GM18870 (cell line): ENCODE results near the gene DNAJC17.

Source experiments
- ATAC-seq: cut with Tn5 transposase; IDR thresholded peaks from one replicate; pipeline ENCODE4 v1.9.1; 2021; ENCODE audit warnings: moderate library complexity; ENCODE audit not compliant: unreplicated experiment

DNAJC17 gene

DNA sequence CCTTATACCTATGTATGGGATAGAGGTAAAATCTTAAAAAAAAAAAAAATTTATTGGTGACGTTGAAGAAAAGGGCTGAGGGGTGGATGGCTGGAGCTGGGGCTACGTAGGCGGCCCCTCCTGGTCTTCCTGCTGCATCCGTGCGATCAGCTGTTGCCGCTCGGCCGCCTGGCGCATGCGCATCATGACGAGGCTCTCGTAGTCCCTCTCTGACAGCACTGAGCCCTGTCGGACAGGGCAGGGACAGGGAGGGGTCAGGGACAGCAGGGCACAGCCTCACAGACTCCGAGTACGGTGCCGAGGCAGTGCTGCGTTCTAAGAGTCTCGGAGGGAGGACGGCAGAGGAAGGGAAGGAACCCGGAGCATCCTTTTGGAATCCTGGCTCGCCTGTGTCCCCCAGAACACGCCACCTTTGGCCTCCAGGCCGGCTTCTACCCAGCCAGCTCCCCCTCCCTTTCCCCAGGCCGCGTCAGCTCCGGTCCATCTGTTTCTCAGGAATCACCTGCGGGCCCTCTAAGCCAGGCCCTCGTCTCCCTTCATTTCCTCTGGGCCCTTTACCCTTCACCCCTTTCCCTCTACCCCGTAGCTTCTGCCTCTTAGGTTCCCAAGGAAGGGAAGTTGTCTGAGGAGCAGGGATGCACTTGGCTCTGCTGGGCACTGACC is 39.3 kb downstream of the DNAJC17 start:
- ATAC-seq: no peak

DNA sequence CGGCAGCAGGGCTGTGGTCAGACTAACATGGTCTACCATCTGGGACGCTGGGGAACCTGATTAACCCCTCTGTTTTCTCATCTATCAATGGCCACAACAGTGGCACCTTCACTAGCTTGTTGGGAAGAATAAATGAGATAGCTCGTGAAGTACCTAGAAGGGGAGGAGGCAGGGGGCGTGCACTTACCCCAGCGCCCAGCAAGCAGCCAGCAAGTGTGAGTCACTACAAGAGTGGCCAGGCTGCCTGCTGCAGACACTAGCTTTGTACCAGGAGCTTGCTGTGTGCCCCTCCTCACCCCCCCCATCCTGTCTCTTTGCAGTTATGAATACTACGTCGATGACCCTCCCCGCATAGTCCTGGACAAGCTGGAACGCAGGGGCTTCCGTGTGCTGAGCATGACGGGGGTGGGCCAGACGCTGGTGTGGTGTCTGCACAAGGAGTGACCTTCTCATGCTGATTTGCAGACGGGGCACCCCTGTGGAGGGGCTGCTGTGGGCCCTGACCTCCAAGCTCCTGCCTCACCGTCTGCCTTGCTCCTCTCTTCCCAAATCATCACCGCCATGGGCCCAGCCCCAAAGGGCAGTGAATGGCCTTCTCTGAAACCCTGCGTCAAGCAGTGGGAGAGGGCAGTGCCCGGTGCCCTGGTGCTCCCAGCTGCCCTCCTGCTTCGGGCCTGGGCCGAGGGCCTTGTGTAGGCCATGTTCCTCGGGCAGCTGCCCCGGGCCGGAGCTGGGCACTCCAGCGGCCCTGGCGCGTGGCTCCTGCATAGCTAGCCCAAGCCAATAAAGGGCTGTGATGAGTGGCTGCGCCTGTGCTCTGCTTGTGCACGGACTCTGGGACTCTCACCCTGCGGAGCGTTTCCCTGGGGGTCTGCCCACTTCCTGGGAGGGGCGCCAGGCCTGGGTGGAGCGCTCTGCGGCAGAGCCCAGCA is 40.1 kb downstream of the DNAJC17 start:
- ATAC-seq: no peak

DNA sequence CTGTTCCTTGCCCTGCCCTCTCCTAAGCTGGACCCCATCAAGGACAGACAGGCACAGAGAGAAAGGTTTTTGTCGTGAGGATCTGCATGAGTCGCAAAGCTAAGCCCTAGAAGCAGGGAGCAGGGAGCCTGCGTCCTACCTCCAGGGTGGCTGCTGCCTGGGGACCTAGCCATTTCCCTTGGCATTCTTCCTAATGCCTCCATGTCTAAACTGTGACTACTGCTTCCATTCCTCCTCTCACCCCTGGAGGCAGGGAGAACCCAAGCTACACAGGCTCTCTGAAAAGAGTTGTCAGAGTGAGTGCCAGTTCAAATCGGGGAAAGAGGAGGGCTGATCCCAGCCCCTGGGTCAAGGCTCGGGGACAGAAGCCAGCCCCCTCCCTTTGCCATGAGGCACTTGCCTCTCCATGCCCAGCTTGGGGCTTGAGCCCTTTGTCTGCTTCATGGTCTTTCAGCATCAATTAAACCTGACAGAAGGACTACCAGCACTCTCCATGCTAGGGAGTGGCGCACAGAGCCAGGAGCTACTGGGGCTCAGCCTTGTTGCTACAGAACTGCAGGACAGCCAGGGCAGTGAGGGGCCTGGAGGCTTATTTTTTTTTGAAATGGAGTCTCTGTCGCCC is 41.0 kb downstream of the DNAJC17 start:
- no peak for ATAC-seq

DNA sequence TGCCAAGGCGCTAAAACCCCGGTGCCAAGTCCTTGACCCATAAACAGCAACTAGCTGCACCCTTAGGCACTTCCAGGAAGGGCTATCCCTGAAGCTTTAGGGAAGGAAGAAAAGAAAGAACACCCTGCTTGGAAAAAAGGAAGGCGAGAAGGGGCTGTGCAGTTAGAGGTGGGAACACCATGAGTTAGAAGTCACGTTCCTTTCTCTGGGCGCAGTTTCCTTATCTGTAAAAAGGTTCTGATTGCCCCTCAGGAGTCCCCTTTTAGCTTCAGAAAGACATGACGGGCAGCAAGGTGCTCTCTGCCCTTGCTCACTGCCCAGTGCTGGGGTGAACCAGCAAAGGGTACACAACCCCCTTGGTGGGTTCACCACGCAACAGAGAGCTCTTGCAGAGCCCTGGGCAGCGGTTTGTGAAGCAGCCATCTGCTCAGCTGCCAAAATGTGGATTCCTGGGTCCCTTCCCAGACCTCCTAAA is 42.6 kb downstream of the DNAJC17 start:
- no peak for ATAC-seq

DNA sequence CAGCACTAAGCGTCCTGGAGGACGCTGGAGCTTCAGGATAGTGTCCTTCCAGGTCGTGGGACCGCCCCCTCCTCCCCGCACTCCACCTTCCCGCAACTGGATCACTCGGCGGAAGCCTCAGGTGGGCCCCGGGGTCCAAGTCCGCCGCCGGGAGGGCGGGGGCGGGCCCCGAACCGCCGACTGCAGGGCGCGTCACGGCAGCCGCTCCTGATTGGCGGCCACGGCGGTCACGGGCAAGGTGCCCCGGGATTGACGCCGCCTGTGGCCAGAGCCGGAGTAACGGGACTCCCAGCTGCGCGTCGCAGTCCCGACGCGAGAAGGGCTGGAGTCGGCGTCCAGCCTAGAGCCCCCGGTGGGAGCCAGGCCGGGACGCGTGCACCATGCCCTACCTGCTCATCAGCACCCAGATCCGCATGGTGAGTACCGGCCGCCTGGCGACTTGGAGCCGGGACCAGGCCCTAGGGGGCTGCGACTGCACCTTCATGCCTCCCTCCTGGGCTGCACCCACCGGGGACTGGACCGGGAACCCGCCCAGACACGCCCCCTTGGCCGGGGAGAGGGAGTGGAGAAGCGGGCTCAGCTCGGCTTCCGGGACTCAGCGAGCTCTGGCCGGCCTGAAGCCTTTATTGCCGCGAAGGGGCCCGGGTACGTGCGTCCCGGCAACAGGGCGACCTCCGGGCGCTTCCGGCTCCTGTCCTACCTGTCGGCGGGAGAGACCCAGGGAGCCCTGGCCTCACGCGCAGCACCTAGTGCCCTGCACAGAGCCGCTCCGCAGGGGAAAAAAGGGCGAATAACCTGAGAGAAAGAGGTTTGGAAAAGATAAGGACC is 43.3 kb downstream of the DNAJC17 start, which contains the start of gene GCHFR:
Gene GCHFR (plus strand): TSS at position 268 of the 828 bp plus-strand sequence. CDS start 113 bp downstream, at position 381.
- no peak for ATAC-seq

DNA sequence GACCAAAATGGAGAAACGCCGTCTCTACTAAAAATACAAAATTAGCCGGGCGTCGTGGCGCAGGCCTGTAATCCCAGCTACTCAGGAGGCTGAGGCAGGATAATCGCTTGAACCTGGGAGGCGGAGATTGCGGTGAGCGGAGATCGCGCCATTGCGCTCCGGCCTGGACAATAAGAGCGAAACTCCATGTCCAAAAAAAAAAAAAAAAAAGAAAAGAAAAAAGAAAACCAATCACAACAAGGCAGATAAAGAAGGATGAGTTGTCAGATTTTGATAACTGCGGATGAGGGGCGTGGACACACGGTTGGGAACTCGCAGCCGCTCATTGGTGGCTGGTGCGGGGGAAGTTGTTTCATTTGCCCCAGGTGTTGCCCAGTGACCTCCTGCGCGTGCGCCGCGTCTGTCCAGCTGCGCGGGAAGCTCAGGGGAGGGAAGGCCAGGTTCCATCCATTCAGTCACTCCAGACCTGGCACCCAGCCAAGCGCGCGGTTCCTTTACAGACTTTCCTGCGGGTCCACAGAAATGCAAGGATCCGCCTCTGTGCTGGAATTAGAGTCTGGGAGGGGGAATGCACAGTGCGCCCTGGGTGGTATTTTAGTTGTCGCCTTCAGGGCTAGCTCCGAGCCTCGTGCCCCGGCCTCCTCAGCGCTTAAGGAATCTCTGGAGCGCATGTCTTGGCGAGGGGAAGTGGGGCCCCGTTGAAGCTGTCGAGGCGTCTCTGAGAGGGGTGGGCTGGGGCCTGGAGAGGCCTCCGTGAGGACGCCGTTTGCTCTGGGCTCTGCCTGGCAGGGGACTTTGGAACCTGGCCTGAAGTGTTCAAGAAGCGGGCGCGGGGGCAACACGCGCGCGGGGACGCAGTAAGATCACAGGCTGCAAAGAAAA is 44.1 kb downstream of the DNAJC17 start:
- no peak for ATAC-seq

DNA sequence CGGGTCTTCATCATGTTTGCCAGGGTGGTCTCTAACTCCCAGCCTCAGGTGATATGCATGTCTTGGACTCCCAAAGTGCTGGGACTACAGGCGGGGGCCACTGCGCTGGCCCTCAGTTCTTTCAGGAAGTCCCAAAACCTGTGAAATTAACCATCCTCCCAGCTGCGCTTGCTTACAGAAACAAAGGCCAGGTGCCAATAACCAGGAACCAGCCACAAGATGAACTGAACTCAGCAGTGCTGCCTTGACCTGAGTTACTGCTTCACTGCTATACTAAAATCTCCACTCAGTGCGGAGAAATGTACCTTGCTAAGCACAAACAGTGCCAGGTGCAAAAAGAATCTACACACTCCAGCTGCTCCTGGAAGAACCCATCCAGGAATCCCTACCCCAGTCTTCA is 47.3 kb downstream of the DNAJC17 start:
- no peak for ATAC-seq

DNA sequence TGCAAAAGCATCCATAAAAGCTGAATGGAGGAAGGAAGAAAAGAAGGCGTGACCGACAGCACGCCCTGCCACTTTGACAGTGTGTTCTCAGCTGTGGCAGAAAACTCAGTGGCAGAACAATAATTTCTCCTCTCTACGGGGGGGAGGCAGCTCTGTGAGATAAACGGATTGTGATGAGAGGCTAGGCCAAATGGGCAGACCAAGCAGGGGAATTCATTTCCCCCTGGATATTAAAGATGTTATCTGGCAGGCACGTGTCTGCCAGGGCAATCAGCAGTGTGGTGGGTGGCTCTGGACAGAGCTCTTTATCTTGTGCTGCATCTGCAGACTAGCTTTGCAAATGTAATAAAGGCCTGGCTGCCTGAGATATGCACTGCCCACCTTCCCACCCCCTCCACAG is 50.3 kb downstream of the DNAJC17 start:
- ATAC-seq: no peak

DNA sequence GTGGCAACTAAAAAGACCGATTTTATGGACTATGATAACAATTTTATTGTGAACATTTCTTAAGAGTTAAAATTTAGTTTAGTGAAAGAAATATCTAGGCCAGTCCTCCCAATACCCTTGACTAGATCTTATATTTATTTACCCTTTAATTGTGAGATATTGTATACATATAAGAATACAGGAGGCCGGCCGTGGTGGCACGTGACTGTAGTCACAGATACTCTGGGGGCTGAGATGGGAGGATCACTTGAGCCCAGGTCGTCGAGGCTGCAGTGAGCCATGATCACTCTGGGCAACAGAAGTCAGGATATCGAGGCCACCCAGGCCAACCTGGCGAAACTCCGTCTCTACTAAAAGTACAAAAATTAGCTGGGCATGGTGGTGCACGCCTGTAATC is 51.5 kb downstream of the DNAJC17 start:
- ATAC-seq: no peak

DNA sequence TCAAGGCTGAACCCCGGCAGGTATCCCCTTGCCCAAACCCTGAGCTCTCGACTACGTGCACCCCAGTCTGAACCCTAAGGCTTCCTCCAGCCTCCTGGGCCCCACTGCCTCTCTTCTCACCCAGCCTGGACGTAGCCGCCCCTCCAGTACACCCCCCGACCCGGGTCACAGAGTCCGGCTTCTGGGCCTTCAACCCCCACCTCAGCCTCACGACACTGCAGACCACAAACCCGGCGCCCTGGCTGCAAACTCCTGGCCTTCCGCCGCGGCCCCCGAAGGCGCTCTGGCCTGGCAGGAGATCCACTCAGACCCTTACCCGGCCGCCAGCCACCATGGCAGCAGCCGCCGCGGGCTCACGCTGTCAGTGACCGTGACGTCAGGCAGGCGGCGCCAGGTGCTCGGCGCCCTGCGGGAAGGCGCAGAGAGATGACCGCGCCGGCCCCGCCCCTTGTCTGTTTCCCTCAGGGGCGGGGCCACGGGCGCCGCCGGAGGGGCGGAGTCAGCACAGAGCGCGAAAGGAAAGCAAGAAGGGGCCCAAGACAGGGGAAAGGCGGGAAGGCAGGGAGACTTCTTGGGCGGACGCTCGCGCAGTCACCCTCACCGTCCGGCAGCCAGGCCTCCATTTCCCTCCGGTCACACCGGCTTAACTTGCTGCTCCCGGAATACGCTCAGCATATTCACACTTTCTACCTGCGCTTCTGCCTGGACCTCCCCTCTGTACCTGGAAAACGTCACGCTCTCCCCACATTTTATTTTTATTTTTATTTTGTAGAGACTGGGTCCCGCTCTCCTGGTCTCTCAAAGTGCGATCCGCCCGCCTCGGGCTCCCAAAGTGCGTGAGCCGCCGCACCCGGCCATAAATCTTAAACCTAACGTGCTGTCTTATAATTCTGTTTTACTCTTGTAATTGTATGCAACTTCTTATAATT is 52.1 kb downstream of the DNAJC17 start, which contains the start of gene RMDN3:
Gene RMDN3 (minus strand): TSS at position 372 of the 929 bp plus-strand sequence. CDS start 471 bp downstream, outside the sequence.
- peak; percentile 52 for ATAC-seq

DNA sequence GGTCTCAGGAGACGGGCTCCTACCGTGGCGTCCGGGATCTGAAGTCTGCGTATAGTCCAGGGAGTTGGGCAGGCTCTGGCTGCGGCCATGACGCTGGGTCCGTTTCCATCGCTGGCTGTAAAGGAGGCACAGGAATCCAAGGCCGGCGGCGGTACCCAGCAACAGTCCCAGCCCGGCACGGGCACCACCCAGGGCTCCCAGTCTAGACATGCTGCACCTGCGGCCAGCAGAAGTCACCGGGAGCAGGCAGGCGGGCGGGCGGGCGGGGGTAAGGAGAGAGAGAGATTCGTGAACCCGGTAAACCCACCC is 52.7 kb downstream of the DNAJC17 start:
- no peak for ATAC-seq

DNA sequence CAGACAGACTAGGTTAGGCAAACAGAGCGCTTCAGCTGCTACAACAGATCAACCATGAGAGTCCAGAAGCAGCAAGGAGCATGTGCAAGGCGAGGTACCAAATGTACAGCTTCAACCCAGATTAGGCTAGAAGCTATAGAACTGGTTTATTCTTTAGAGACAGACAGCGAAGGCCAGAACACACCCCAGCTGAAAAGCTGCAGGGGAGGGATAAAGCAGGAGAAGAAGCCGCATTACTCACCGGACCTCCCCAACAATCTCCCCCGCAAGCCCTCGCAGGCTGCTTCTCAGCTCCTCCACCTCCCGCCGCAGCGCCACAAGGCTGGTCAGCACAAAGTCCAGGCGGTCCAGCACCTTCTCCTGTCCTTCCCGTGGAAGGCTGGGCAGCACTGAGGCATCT is 55.5 kb downstream of the DNAJC17 start:
- no peak for ATAC-seq

DNA sequence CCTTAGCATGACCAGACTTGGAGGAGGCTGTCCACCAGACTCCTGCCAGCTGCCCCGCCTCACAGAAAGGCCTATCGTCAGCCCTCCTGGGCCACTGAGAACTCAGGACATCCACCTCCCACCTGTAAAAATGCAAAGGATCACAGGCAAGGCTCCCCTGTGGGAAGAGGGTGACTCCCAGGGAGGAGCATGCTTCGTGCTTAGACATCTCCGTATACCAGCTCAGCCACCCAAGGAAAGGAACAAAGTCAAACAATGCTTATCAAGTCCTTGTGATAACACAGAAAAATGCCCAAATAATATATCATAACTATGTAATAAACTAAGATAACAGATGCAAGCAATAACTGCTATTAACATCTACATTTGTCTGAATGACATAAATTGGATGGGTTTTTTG is 56.4 kb downstream of the DNAJC17 start:
- no peak for ATAC-seq

DNA sequence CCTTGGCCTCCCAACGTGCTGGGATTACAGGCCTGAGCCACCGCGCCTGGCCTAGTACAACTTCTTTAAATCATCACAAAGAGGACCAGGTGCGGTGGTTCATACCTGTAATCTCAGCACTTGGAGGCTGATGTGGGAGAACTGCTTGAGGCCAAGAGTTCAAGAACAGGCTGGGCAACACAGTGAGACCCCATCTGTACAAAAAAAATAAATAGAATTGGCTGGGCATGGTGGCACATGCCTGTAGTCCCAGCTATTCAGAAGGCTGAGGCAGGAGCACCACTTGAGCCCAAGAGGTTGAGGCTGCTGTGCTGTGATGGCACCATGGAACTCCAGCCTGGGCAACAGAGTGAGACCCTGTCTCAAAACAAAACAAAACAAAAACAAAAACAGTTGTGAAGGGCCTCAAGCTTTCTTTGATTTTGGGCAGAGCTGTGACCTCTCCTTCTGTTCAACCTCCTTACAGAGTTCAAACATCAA is 58.1 kb downstream of the DNAJC17 start:
- no peak for ATAC-seq

DNA sequence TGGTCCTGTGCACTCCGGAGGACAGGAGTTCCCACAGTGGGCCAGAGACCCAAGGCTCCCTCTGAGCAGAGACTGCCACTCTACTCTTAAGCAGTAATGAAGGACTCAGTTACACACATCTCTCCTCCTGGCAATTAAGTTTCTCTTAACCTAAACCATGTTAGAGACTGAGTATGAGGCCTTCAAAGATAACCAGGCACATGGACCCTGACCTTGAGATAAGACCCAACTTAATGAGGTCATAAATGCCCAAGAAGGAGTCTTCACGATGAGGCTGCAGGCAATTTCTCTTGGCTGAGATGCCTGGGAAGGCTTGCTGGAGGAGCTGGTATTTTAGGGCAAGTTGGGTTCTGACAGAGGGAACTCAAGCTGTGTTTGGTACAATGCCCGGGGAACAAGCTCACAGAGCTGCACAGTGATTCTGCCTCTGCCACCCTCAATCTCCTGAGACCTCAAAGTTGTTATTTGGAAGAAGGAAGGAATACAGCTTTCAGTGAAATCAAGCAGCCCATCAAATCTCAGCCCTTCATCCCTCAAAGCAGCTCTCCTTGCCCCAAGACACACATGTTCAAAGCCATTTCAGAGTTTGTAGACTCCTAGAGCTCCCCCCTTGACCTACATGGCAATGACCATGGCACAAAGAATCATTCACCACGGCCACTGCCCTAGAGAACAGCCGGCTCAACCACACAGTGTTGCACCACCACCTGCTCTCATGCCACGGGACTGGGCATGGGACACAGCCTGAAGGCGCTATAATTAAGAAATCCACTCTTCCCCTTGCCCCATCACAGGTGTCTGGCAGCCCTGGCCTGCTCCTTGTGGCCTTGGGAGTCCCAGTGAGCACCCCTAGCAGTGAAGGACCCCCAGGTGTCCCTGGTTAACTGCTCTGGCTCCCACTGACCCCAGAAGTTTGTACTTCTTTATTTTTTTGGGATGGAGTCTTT is 59.3 kb downstream of the DNAJC17 start:
- ATAC-seq: no peak

DNA sequence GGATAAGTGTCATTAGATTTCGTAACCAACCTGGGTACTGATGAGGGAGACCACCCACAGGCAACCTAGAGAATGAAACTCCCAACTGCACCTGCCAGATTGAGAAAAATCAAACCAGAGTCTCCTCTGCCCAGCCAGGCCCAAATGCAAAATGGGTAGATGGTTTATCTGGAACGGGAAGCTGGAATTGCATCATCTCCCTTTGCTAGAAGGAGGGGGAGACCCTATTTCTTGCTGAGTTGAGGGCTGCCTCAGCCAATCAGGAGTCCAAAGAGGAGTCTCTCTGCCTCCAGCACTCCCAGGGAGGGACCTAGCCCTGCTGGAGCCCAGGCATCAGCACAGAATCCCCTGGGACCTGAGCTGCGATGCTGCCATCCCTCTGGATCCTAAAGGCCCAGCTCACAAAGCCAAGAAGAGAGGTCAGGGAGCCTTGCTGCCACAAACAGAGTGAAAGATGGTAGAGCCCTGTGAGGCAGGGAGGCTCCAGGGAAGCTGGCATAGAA is 60.3 kb downstream of the DNAJC17 start:
- no peak for ATAC-seq

DNA sequence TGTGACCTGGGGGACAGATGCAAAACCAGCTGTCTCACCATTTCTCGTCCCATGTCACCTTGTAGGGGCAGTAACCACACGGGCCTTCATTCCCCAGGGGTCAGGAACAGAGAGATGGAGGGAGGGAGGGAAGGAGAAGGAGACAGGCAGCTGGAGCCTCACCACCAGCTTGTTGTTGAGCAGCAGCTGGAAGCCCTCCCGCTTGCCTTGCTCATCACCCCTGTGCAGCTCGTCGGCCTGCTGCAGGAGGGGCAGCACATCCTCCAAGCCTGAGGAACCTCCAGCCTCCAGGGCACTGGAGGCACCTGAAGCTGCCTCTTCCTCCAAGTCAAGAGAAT is 62.5 kb downstream of the DNAJC17 start:
- ATAC-seq: no peak
